Activated CD8-positive, alpha-beta memory T cell treated with anti-CD3 and anti-CD28 coated beads, Interleukin-2, amount 50 U/mL, for 48 hours (primary cell): Measurements from ENCODE around the gene NFATC3.

ENCODE experiments used
- DNase-seq: peaks from one replicate; pipeline ENCODE4 v3.0.0-alpha.2; 2020

Gene NFATC3

DNA sequence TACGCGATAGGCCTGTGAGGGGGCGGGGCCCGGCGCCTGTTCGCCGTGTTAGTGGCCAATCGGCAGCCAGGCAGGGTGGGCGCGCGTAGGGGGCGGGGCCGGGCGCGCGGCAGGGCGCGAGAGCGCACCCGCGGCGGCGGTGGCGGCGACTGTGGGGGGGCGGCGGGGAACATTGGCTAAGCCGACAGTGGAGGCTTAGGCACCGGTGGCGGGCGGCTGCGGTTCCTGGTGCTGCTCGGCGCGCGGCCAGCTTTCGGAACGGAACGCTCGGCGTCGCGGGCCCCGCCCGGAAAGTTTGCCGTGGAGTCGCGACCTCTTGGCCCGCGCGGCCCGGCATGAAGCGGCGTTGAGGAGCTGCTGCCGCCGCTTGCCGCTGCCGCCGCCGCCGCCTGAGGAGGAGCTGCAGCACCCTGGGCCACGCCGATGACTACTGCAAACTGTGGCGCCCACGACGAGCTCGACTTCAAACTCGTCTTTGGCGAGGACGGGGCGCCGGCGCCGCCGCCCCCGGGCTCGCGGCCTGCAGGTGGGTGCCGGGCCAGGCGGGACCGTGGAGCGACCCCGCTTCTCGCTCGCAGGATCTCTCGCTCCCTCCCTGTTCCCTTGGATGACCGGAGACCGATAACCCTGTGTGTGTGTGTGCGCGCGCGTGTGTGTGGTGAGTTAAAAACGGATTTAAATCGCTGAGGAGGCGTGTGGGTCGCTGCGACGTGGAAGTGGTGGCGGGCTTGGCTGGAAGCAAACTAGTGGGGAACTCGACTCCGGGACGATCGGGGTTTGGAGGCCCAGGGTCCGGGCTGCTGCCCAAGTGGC, at the start of gene NFATC3:
TSS of gene NFATC3 (plus strand) at position 112 of the 813 bp plus-strand sequence. CDS start at position 424, 312 bp downstream.
- peak; percentile 99 for DNase-seq

DNA sequence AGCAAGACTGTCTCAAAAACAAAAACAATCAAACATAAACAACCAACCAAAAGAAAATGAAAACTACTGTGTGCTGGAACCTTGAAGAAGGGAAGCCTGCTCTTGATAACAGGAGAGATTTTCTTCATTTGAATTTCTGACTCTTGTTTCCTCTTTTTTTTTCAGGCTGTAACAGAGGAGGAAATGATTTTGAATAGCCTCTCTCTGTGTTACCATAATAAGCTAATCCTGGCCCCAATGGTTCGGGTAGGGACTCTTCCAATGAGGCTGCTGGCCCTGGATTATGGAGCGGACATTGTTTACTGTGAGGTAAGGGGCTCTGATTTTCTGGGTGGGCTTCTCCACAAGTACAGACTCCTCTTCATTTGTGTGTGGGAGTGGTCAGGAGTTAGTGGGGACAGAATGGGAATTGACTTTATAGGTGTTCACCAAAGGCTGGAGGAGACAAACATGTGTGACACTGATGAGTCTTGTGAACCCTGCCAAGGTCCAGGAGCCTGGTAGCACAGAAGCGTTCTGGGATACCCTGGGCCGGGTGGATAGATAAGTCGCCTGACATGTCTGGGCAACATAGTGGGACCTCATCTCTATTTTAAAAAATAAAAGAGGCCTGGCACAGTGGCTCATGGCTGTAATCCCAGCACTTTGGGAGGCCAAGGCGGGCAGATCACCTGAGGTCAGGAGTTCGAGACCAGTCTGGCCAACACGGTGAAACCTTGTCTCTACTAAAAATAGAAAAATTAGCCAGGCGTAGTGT, 47.2 kb upstream of the NFATC3 start:
- no peak for DNase-seq

- peak; percentile 97 for DNase-seq
Measured at GRCh38 chr16:68040506-68041288, 44.5 kb upstream of the NFATC3 start.

DNA sequence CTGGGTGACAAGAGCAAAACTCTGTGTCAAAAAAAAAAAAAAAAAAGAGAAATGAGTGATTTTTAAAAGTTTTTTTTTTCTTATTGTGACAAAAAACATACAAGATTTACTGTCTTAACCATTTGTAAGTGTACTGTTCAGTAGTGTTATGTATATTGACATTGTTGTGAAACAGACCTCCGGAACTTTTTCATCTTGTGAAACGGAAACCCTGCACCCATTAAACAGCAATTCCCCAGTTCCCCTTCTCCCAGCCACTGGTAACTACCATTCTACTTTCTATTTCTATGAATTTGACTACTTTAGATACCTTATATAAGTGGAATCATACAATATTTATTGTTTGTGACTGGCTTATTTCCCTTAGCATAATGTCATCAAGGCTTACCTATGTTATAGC, 43.4 kb upstream of the NFATC3 start:
- no peak for DNase-seq

DNA sequence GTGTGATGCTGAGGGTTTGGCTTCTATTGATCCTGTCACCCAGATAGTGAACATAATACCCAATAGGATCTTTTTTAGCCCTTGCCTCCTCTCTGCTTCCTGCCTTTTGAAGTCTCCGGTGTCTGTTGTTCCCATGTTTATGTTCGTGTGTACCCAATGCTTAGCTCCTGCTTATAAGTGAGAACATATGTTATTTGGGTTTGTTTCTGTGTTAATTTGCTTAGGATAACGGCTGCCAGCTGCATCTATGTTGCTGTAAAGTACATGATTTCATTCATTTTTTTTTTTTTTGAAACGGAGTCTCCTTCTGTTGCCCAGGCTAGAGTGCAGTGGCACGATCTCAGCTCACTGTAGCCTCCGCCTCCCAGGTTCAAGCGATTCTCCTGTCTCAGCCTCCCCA, 39.1 kb upstream of the NFATC3 start:
- DNase-seq, result no peak

GRCh38 chr16:68047987-68048386, 37.2 kb upstream of the NFATC3 start:
- no peak for DNase-seq

GRCh38 chr16:68049449-68049848, 35.7 kb upstream of the NFATC3 start:
- DNase-seq, result no peak

DNA sequence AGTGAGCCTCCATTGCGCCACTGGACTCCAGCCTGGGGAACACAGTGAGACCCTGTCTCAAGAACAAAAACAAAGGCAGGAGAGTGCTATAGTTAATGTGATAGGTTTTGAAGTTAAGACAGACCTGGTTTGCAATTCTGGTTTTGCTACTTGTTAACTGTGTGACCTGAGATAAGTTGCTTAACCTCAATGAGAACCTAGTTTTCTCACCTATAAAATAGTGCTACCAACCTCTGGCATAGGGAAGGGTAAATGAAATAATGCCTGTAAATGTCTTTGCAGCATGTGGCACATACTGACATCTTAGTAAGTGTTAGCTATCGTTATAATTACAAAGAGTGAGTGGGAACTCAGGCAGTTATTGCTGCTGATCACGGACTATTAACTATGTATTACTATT, 29.8 kb upstream of the NFATC3 start:
- no peak for DNase-seq

GRCh38 chr16:68059804-68060203, 25.4 kb upstream of the NFATC3 start:
- no peak for DNase-seq

DNA sequence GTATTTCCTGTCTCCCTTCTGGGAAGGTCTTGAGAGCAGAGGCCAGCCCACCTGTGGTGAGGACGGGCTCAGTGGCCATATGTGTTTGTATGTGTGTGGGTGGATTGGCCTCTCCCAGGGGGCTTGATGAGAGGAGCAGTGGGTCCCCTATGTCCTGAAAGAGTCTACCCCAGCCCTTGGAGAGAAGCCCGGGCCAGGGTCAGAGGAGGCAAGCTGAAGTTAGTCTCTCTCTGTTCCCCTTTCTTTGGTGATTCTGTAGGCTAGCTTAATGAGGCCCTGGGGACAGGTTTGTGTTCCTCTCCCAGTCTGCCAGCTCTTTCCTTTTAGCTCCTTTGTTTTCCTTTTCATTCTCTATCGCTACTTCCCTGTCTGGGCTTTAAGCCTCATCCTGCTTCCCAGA, 23.8 kb upstream of the NFATC3 start:
- no peak for DNase-seq

GRCh38 chr16:68062910-68063393, 22.2 kb upstream of the NFATC3 start:
- peak; percentile 51 for DNase-seq

DNA sequence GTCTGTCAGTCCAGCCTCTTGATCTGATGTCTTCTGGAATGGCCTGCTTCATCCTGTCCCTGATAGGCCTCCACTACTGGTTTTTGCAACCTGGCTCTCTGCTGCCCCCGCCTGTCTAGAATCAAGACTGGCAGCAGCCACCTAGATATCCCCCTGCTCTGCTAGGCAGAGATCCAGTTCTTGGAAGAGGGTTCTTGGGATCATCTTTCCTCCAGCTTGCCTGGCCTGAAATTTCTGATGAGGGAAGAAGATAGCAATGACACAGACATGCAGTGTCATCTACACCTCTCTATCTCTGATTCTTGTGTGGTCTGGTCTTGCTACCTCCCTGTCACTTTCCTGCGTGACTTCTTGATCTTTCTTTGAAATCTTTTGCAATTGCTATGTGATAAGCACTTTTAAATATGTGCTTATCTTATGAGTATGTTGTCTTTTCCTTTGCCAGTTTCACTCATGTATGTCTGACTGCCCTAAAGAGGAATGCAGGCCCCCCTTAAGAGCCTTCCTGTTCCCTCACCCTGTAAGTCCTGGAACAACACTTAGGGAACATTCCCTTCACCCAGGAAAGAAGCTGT, 20.3 kb upstream of the NFATC3 start:
- peak; percentile 81 for DNase-seq

- DNase-seq, result peak; percentile 44
Measured at GRCh38 chr16:68065716-68066305, 19.4 kb upstream of the NFATC3 start.

GRCh38 chr16:68066763-68067162, 18.4 kb upstream of the NFATC3 start:
- DNase-seq, result no peak

DNA sequence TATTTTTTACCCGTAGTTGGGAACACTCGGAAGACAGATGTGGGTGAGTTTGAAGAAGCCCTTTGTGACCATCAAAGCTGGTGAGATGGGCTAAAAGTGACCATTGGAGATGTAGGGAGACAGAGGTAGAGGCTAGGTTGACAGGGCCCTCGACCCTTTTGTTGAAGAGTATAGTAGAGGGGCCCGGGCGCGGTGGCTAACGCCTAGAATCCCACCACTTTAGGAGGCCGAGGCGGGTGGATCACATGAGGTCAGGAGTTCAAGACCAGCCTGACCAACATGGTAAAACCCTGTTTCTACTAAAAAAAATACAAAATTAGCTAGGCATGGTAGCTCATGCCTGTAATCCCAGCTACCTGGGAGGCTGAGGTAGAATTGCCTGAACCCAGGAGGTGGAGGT, 16.2 kb upstream of the NFATC3 start:
- peak; percentile 30 for DNase-seq

DNA sequence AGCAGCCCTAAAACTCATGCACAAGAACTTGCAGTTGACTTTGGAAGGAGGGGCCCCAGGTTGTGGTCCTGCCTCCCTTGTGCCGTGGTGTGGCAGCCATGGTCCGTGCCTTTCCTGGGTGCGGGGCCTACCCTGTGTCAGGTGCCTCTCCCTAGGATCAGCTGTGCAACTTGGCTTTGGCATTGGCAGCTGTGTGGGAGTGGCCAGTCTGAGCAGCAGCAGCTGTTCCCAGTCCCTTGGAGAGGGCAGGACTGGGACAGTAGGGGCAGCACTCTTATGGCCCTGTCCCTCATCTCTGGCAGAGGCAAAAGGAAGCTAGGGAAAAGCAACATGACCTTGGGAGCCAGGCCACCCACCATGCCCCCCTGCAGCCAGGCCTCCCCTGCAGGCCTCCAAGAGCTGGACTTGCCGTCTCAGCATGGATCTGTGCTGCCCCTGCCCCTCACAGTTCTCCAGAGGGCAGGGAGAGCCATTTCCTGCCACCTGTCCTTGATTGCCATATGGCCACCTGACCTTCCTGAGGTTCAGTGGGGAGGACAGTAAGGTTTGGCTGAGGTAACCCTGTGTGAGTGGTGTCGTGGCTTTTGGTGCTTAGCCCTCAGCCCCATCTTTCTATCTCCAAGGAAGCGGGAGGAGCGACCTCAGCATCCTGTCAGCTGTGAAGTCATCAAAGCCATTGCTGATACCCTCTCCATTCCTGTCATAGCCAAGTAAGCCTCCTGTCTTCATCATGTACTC, 15.5 kb upstream of the NFATC3 start:
- DNase-seq, result peak; percentile 56

DNA sequence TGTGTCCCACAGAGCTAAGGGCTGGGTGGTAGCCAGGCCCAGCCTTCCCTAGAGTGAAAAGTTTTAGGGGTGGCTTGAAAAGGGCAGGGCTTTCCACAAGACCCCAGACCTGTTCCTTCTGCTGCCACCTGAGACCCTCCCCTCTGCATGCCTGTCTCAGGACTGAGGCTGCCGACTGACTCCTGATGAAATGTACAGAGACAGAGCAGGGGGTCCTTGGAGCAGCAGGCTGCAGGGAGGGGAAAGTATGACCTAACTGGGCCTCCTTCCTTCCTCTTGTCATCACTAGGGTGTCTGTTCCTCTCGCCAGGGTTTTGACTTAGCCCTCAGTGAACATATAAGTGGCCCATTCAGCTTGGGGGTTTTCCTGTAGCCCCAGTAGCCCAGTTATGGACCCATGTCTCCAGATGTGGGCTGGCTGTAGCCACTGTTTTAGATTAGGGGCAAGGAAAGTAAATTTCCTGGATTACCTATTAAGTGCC, 14.9 kb upstream of the NFATC3 start:
- no peak for DNase-seq

DNA sequence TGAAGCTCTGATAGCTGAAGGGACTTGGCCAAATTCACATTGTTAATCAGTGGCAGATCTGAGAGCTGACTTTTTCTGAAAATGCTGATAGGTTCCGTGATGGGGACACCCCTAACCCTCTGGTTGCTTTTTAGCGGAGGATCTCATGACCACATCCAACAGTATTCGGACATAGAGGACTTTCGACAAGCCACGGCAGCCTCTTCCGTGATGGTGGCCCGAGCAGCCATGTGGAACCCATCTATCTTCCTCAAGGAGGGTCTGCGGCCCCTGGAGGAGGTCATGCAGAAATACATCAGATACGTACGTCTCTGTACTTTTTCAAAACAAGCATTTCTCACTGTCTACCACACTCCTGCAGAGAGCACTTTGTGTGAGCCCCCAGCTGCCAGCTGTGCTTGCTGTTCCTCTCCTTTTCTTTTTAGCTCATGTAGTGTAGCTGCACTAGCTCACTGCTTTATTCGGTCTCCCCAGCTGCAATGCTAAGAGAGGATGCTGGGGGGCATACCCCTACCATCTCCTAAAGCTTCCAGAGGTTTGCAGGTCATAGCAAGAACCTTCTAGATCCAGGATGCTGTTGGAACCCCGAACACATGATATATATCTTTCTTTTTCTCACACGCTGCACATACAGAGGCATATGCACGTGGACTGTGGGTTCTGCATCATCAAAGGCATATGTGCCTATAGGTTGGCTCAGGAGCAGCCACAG, 14.2 kb upstream of the NFATC3 start:
- peak; percentile 51 for DNase-seq

- no peak for DNase-seq
Measured at GRCh38 chr16:68071518-68071901, 13.7 kb upstream of the NFATC3 start.

DNA sequence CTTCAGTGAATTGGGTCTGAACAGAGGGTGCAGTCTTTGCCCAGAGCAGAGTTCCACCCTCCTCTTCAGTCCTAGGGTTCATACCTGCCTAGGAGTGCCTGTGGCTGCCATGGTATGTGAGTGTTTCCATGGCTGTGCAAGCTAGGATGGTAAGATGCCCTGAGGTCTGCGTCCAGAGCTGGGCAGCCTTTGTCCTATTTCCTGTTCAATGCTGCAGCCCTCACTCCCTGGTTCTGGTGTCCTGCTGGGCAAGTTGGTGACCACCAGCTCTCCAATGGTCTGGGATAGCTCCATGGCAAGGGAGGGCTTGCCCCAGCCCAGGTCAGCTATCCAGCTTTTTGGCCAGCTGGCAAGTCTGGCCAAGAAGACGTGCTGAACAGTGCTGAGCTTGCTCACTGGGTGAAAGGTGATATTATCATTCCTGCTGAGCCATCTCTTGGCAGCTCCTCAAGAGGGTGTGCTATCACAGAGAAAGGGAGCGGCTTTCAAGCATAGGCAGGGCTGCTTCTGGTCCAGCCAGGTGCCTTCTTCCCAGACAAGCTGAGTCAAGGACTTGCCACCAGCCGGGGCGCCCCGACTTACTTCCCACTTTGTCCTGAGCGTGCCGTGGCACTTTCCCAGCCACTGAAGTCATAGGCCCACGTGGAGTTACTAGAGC, 13.0 kb upstream of the NFATC3 start:
- no peak for DNase-seq
